PC-3 (cell line): Measurements from ENCODE around the gene C9orf85. TPM values are rescaled to one million over a fixed set of nuclear protein-coding genes. Genes with fewer than 3 reads are reported as not detected.

Experiments used
- ATAC-seq: fragments of 200-7000 bp; cut with Tn5 transposase; 2 replicates; pipeline ENCODE4 v1.9.1; 2020; ENCODE audit warnings: mild to moderate bottlenecking, moderate library complexity
- BruUV-seq: library from RNA; stranded (reverse); fragments of 400-500 nt; replicated peaks from 2 replicates; lab custom pipeline; 2021; lab: Mats Ljungman, UMichigan
- CTCF ChIA-PET: fragments of 300-600 bp; sonication (Branson Sonifier 250); formaldehyde crosslinking; loops from one replicate; lab custom pipeline; 2022; ENCODE audit warnings: antibody characterized with exemption; lab: Charles Lee
- POLR2A ChIA-PET: fragments of 300-600 bp; sonication (Branson Sonifier 250); formaldehyde crosslinking; loops from one replicate; lab custom pipeline; 2022; ENCODE audit warnings: antibody characterized with exemption; ENCODE audit not compliant: unreplicated experiment; lab: Charles Lee
- DNase-seq: peaks from one replicate; pipeline ENCODE4 v3.0.0-alpha.2; 2015
- H2AFZ ChIP-seq: fragments of 300-600 bp; sonication (generic); 2 replicates; pipeline ENCODE4 v1.6.0; 2016; ENCODE audit warnings: antibody characterized with exemption, low read length
- H3F3A ChIP-seq: fragments of 300-600 bp; sonication (generic); one replicate; pipeline ENCODE4 v1.6.0; 2017; ENCODE audit warnings: antibody characterized with exemption, low read length, control low read depth, mild to moderate bottlenecking; ENCODE audit not compliant: unreplicated experiment
- H3K27ac ChIP-seq: fragments of 300-600 bp; sonication (generic); 2 replicates; pipeline ENCODE4 v1.5.1; 2016; ENCODE audit warnings: mild to moderate bottlenecking, low read length
- H3K27me3 ChIP-seq: fragments of 300-600 bp; sonication (generic); 2 replicates; pipeline ENCODE4 v1.6.1; 2016; ENCODE audit warnings: low read length, mixed read lengths
- H3K36me3 ChIP-seq: fragments of 300-600 bp; sonication (generic); 2 replicates; pipeline ENCODE4 v1.6.1; 2016; ENCODE audit warnings: low read depth, mixed run types, low read length, mixed read lengths
- H3K4me1 ChIP-seq: fragments of 300-600 bp; sonication (generic); 2 replicates; pipeline ENCODE4 v1.5.1; 2016; ENCODE audit warnings: low read length; ENCODE audit not compliant: insufficient read depth
- H3K4me2 ChIP-seq: fragments of 300-600 bp; sonication (generic); 2 replicates; pipeline ENCODE4 v1.6.0; 2016; ENCODE audit warnings: low read length
- H3K4me3 ChIP-seq: fragments of 300-600 bp; sonication (generic); 2 replicates; pipeline ENCODE4 v1.5.1; 2016; ENCODE audit warnings: mild to moderate bottlenecking, low read length, mixed read lengths
- H3K79me2 ChIP-seq: fragments of 300-600 bp; sonication (generic); 2 replicates; pipeline ENCODE4 v1.6.1; 2017; ENCODE audit warnings: low read length, mixed read lengths
- H3K9ac ChIP-seq: fragments of 300-600 bp; sonication (generic); 2 replicates; pipeline ENCODE4 v1.6.0; 2016; ENCODE audit warnings: mild to moderate bottlenecking, low read length
- H3K9me2 ChIP-seq: fragments of 300-600 bp; sonication (generic); replicated peaks from 2 replicates; pipeline ENCODE4 v1.6.1; 2016; ENCODE audit warnings: mixed run types, low read length, mixed read lengths
- H3K9me3 ChIP-seq: fragments of 300-600 bp; sonication (generic); 2 replicates; pipeline ENCODE4 v1.6.1; 2016; ENCODE audit warnings: low read length, mixed read lengths
- H4K20me1 ChIP-seq: fragments of 300-600 bp; sonication (generic); 2 replicates; pipeline ENCODE4 v1.6.1; 2016; ENCODE audit warnings: low read length, mixed read lengths
- EZH2 ChIP-seq: fragments of 300-600 bp; sonication (generic); IDR thresholded peaks from one replicate; pipeline ENCODE4 v1.6.1; 2017; ENCODE audit warnings: antibody characterized with exemption, mild to moderate bottlenecking, low read length; ENCODE audit not compliant: unreplicated experiment
- EZH2phosphoT487 ChIP-seq: fragments of 300-600 bp; sonication (generic); IDR thresholded peaks from 2 replicates; pipeline ENCODE4 v1.6.1; 2018; ENCODE audit warnings: mild to moderate bottlenecking, antibody characterized with exemption, low read length, borderline replicate concordance
- intact Hi-C: fragments of 100-400 bp; cut with micrococcal nuclease; formaldehyde crosslinking; loops from 2 replicates; pipeline ENCODE4 v1.9.0; 2023
- total RNA-seq: library from RNA; depleted of rRNA; stranded (reverse); fragments of >200 nt; gene quantifications from 2 replicates; pipeline ENCODE4 v1.2.3, GENCODE V29; 2014
- TF ChIP-seq, protein P1 (sequence below): fragments of 300-600 bp; sonication (generic); conservative IDR thresholded peaks from 2 replicates; pipeline ENCODE4 v1.5.1; 2017; ENCODE audit warnings: antibody characterized with exemption, low read depth, mild to moderate bottlenecking, low read length

Gene C9orf85
- total RNA-seq, 1 experiment from 2014 or later, result 7.9 TPM

DNA sequence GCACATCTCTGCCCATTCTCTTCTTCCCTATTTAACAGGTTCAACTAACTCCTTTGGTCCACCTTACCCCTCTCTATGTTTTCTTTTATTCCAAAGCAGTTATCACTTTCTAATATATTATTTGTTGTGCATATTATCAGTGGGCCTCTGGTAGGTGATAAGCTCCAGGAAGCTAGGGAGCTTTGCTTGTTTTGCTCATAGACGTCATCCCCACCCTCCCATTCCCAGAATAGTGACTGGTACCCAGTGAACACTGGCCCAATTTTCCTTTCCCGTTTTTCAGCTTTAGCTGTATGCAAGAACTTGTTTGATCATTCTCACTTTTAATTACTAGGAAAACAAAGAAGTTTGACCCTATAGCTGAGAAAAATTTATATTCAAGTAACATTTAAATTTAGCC is 7.4 kb upstream of the C9orf85 start:
- intact Hi-C loops, result no loop called here
- Histone ChIP-seq H3K27ac (no peak overlapping the region), H3K27me3 (no peaks in the 10 kb centered on the region), H3K4me2 (no peak overlapping the region), H3K9ac (no peak overlapping the region), H3K9me3 (no peaks in the 10 kb centered on the region), H3K36me3 (no peaks in the 10 kb centered on the region), H2AFZ (no peak overlapping the region), H3F3A (no peaks in the 10 kb centered on the region), H3K4me3 (no peak overlapping the region), H3K9me2 (no peaks in the 10 kb centered on the region), H3K79me2 (peaks cover 89% of the 10 kb centered on the region), H4K20me1 (peaks cover 15% of the 10 kb centered on the region), H3K4me1 (peaks cover 6% of the 10 kb centered on the region; the same call in 1 of the 2 replicates)
- ChIA-PET CTCF (no interaction called here), POLR2A (no interaction called here)
- BruUV-seq, result no TSS peak
- TF ChIP-seq EZH2 (no peak), EZH2phosphoT487 (no peak)
- TF ChIP-seq, protein P1, sequence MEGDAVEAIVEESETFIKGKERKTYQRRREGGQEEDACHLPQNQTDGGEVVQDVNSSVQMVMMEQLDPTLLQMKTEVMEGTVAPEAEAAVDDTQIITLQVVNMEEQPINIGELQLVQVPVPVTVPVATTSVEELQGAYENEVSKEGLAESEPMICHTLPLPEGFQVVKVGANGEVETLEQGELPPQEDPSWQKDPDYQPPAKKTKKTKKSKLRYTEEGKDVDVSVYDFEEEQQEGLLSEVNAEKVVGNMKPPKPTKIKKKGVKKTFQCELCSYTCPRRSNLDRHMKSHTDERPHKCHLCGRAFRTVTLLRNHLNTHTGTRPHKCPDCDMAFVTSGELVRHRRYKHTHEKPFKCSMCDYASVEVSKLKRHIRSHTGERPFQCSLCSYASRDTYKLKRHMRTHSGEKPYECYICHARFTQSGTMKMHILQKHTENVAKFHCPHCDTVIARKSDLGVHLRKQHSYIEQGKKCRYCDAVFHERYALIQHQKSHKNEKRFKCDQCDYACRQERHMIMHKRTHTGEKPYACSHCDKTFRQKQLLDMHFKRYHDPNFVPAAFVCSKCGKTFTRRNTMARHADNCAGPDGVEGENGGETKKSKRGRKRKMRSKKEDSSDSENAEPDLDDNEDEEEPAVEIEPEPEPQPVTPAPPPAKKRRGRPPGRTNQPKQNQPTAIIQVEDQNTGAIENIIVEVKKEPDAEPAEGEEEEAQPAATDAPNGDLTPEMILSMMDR, result no peak
- ATAC-seq (no peak), DNase-seq (no peak)

- BruUV-seq, result no TSS peak
- ChIA-PET CTCF (no interaction called here), POLR2A (no interaction called here)
- TF ChIP-seq, protein P1, result no peak
- no peak for TF ChIP-seq EZH2
- TF ChIP-seq EZH2phosphoT487, result no peak
- no peaks in the 10 kb centered on the region for H3K9me2 ChIP-seq
- peak; percentile 7 for DNase-seq
- no peak for ATAC-seq
- H3K79me2 ChIP-seq, result peaks cover 92% of the 10 kb centered on the region
- peak overlapping the region; percentile 87 for H3K4me3 ChIP-seq
- H3K27me3 ChIP-seq, result no peaks in the 10 kb centered on the region
- H4K20me1 ChIP-seq, result peaks cover 27% of the 10 kb centered on the region
- intact Hi-C loops, result no loop called here
- H2AFZ ChIP-seq, result no peak overlapping the region
- peak overlapping the region; percentile 79 for H3K4me2 ChIP-seq
- H3K9ac ChIP-seq, result no peak overlapping the region
- no peaks in the 10 kb centered on the region for H3F3A ChIP-seq
- H3K9me3 ChIP-seq, result no peaks in the 10 kb centered on the region
- H3K4me1 ChIP-seq, result peaks cover 10% of the 10 kb centered on the region; the same call in 1 of the 2 replicates
- no peaks in the 10 kb centered on the region for H3K36me3 ChIP-seq
- no peak overlapping the region for H3K27ac ChIP-seq
Measured at GRCh38 chr9:71908825-71909224, 2.6 kb upstream of the C9orf85 start.

GRCh38 chr9:71909887-71910649 is 1.4 kb upstream of the C9orf85 start:
- ATAC-seq (peak; percentile 1; the same call in 1 of the 2 replicates), DNase-seq (peak; percentile 16)
- TF ChIP-seq EZH2, result no peak
- no peak for TF ChIP-seq EZH2phosphoT487
- TF ChIP-seq, protein P1, result no peak
- Histone ChIP-seq H3K9me2 (no peaks in the 10 kb centered on the region), H3F3A (no peaks in the 10 kb centered on the region), H3K27ac (peak overlapping the region; percentile 51), H3K27me3 (no peaks in the 10 kb centered on the region), H4K20me1 (peaks cover 29% of the 10 kb centered on the region), H3K9ac (peak overlapping the region; percentile 81), H3K4me3 (peak overlapping the region; percentile 87), H3K79me2 (peaks cover 91% of the 10 kb centered on the region), H3K4me2 (peak overlapping the region; percentile 79), H3K9me3 (no peaks in the 10 kb centered on the region), H3K36me3 (no peaks in the 10 kb centered on the region), H2AFZ (peak overlapping the region; percentile 71; the same call in 1 of the 2 replicates), H3K4me1 (peaks cover 10% of the 10 kb centered on the region; the same call in 1 of the 2 replicates)
- ChIA-PET POLR2A (interaction anchor here (0.7 to 1.4 kb wide), 2 partner anchors 18 to 429 kb away, joined by 3 to 13 read pairs; no protein-coding TSS in a partner anchor), CTCF (no interaction called here)
- intact Hi-C loops, result loop anchor here (2.0 to 10.0 kb wide), 3 partner anchors 89 to 141 kb away; partner anchors contain the start of gene CEMIP2
- TSS peak; percentile 50 for BruUV-seq
